K562 (cell line): ENCODE measurements around the gene CAPRIN1. TPM values are rescaled to one million over a fixed set of nuclear protein-coding genes. Genes with fewer than 3 reads are reported as not detected.

ENCODE experiments used
- KDM1A ChIP-seq, 2 experiments: fragments of 450-650 bp; IDR thresholded peaks; 2 replicates each; pipeline ENCODE4 v1.6.1; 2016; ENCODE audit warnings: mild to moderate bottlenecking in 2 of 2
- MTA3 ChIP-seq: fragments of 450-650 bp; formaldehyde crosslinking; IDR thresholded peaks from 2 replicates; pipeline ENCODE4 v1.6.1; 2017; ENCODE audit warnings: mild to moderate bottlenecking, borderline replicate concordance
- NCOR1 ChIP-seq: fragments of 450-650 bp; IDR thresholded peaks from 2 replicates; pipeline ENCODE4 v1.6.1; 2016; ENCODE audit warnings: mild to moderate bottlenecking, moderate library complexity
- NFYB ChIP-seq: IDR thresholded peaks from 2 replicates; pipeline ENCODE4 v1.6.1; 2011; ENCODE audit warnings: mild to moderate bottlenecking, moderate library complexity; ENCODE audit not compliant: insufficient read length; ENCODE audit errors: extremely low read depth
- POLR2G ChIP-seq: fragments of 200-400 bp; formaldehyde crosslinking; IDR thresholded peaks from 2 replicates; pipeline ENCODE4 v1.6.1; 2017; ENCODE audit warnings: low read depth, mild to moderate bottlenecking, antibody characterized with exemption, low read length, moderate library complexity
- SRSF3 ChIP-seq: fragments of 200-400 bp; formaldehyde crosslinking; IDR thresholded peaks from 2 replicates; pipeline ENCODE4 v1.6.1; 2016; ENCODE audit warnings: mild to moderate bottlenecking, low read length, moderate library complexity; ENCODE audit not compliant: insufficient read depth
- TAF9B ChIP-seq: fragments of 450-650 bp; IDR thresholded peaks from 2 replicates; pipeline ENCODE4 v1.6.1; 2018; ENCODE audit warnings: mild to moderate bottlenecking; ENCODE audit not compliant: partially characterized antibody
- USF1 ChIP-seq: sonication (generic); formaldehyde crosslinking; IDR thresholded peaks from 2 replicates; pipeline ENCODE4 v1.9.0; 2022; ENCODE audit warnings: mild to moderate bottlenecking, missing genetic modification reagents
- ZBTB40 ChIP-seq, 2 experiments: fragments of 450-650 bp in 1 of 2; sonication (generic) in 1 of 2; formaldehyde crosslinking in 1 of 2; IDR thresholded peaks; 2 replicates each; pipeline versions ENCODE4 v1.7.1 to v1.9.0; 2016 to 2022; ENCODE audit warnings: inconsistent platforms in 1 of 2, mild to moderate bottlenecking in 1 of 2, missing genetic modification reagents in 1 of 2
- ZKSCAN1 ChIP-seq: fragments of 150-350 bp; IDR thresholded peaks from 2 replicates; pipeline ENCODE4 v1.6.1; 2016; ENCODE audit warnings: low read depth, low read length
- ZNF121 ChIP-seq: sonication (generic); formaldehyde crosslinking; conservative IDR thresholded peaks from 2 replicates; pipeline ENCODE4 v1.8.0; 2022; ENCODE audit warnings: missing genetic modification reagents
- ZNF277 ChIP-seq: fragments of 250-450 bp; sonication (Bioruptor Pico); IDR thresholded peaks from 2 replicates; pipeline ENCODE4 v1.8.0; 2022; ENCODE audit warnings: inconsistent platforms, mild to moderate bottlenecking, moderate library complexity, borderline replicate concordance
- ZNF586 ChIP-seq: fragments of 450-650 bp; formaldehyde crosslinking; conservative IDR thresholded peaks from 2 replicates; pipeline ENCODE4 v1.4.0; 2020; ENCODE audit warnings: mild to moderate bottlenecking, moderate library complexity
- ZNF77 ChIP-seq: fragments of 250-450 bp; sonication (Bioruptor Pico); IDR thresholded peaks from 2 replicates; pipeline ENCODE4 v1.5.0; 2020
- ZNF785 ChIP-seq: fragments of 250-450 bp; sonication (Bioruptor Pico); IDR thresholded peaks from 2 replicates; pipeline ENCODE4 v1.4.0; 2020; ENCODE audit warnings: mild to moderate bottlenecking
- polyA plus RNA-seq, 8 experiments: library from polyadenylated mRNA; depleted of rRNA in 4 of 8; stranded (reverse) in 5 of 8; unstranded in 3 of 8; fragments of >200 nt; fragmentation: Nextera tagmentation in 2 of 8; fragmentation: Illumina TruSeq in 1 of 8; extraction: Ambion mirVana in 2 of 8; extraction: Trizol in 1 of 8; gene quantifications; 2 replicates each; pipeline versions ENCODE4 v1.2.1 to v1.2.3, GENCODE V29; 2011 to 2014; ENCODE audit warnings: inconsistent platforms in 1 of 8, missing spikeins in 1 of 8
- total RNA-seq, 7 experiments: library from RNA; depleted of rRNA in 6 of 7; stranded (reverse); fragments of >200 nt in 6 of 7; fragmentation: Illumina TruSeq in 2 of 7; extraction: Trizol in 2 of 7; gene quantifications; 2 replicates each; pipeline versions ENCODE4 v1.2.1 to v1.2.3, GENCODE V29; 2011 to 2021; ENCODE audit warnings: low replicate concordance in 1 of 7

Gene CAPRIN1
- total and polyA plus RNA-seq, 9 of the 15 experiments (the other 6 are each of a cell fraction or from before 2014, with no cell fraction given): 49.6 to 271 (median 244) TPM

GRCh38 chr11:34033399-34033798, 18.1 kb upstream of the CAPRIN1 start (continued):
- TF ChIP-seq ZBTB40 (IDR thresholded peaks at IDR 0.05): no peak
- TF ChIP-seq ZBTB40 (CRISPR knock-in tag; IDR thresholded peaks at IDR 0.05): no peak
- TF ChIP-seq SRSF3: no peak
- TF ChIP-seq ZKSCAN1: no peak
- TF ChIP-seq NFYB: no peak
- TF ChIP-seq ZNF277 (CRISPR knock-in tag): no peak
- TF ChIP-seq ZNF785: no peak
- 0 out of 4 replicates have a peak, but pooled peaks of 1 of the 2 experiments have one; percentile 29 for TF ChIP-seq KDM1A (IDR thresholded peaks at IDR 0.05)
- no peak for TF ChIP-seq NCOR1
- peak; percentile 92 for TF ChIP-seq ZNF121 (CRISPR knock-in tag)
- no peak for TF ChIP-seq MTA3
- TF ChIP-seq TAF9B: no peak
- no peak for TF ChIP-seq USF1 (CRISPR knock-in tag)
- no peak for TF ChIP-seq ZNF586
- no peak for TF ChIP-seq POLR2G
- no peak for TF ChIP-seq ZNF77
